ENCODE results near the gene MTIF3.

MTIF3 gene

DNA sequence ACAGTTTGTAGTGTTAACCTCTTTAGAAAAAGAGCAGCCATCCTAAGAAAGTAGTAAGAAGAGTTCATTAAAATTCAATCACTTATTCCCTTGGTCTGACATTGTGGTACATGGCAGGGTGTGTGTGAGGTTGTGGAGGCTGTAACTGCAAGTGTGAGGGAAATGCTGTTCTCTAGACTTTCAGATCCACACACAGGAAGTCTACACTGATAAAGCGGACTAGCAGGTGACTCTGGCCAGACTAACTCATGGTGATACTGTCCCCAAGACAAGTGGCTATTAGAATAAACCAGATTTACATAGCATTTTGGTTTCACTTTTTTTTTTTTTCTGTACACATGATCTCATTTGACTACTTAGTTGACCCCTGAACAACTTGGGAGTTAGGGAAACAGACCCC lies 10.0 kb downstream of the MTIF3 start:
- DNase-seq (ENCODE audit: low spot score): peak; percentile 22

DNA sequence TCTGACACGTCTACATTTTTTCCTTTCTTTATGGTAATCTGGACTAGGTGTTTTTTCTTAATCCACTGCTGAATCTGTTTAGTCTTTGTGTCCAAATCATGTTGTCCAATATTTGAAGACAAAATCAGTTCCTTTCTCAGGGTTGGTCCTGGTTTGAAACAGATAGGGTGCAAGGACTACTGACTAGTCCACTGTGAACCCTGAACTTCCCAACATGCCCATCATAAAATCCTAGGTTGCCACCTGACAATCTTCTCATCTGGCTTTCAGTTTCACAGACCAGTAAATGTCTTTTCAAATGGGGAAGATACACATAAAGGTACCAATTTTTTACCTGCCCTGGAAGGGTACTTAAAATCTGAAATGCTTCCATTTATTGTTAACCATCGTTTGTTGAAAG lies 13.2 kb downstream of the MTIF3 start:
- DNase-seq (ENCODE audit: low spot score): no peak
- TF ChIP-seq, protein P1, sequence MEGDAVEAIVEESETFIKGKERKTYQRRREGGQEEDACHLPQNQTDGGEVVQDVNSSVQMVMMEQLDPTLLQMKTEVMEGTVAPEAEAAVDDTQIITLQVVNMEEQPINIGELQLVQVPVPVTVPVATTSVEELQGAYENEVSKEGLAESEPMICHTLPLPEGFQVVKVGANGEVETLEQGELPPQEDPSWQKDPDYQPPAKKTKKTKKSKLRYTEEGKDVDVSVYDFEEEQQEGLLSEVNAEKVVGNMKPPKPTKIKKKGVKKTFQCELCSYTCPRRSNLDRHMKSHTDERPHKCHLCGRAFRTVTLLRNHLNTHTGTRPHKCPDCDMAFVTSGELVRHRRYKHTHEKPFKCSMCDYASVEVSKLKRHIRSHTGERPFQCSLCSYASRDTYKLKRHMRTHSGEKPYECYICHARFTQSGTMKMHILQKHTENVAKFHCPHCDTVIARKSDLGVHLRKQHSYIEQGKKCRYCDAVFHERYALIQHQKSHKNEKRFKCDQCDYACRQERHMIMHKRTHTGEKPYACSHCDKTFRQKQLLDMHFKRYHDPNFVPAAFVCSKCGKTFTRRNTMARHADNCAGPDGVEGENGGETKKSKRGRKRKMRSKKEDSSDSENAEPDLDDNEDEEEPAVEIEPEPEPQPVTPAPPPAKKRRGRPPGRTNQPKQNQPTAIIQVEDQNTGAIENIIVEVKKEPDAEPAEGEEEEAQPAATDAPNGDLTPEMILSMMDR (IDR thresholded peaks at IDR 0.05; ENCODE audit: extremely low read depth, missing control alignments): no peak

More for the DNA sequence above, 10.0 kb downstream of the MTIF3 start:
- TF ChIP-seq, protein P1 (IDR thresholded peaks at IDR 0.05; ENCODE audit: extremely low read depth, missing control alignments): no peak

DNA sequence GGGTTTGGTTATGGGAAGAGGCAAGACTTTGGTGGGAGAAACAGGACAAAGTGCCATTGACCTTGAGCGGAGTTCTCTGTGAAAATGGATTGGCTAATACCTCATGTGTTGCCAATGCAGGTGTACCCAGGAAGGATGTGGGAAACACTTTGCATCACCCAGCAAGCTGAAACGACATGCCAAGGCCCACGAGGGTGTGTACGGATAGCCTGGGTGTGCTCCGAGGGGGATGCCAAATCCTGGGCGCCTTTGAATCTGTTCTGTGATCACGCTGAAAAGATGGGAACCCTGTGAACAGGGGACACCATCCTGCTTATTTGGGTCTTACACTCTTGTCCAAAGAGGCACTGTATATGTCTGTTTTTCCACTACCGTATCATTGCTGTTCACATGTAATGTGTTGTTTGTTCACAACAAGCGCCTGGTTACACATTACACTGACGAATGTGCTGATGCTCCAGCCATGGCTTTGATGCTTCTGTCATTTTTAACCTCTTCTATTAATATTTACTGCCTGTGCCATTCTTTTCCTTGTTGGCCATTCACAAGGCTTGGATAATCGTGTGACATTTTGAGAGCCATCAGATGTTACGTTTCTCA lies 17.7 kb downstream of the MTIF3 start:
- DNase-seq (ENCODE audit: low spot score): no peak
- TF ChIP-seq, protein P1 (IDR thresholded peaks at IDR 0.05; ENCODE audit: extremely low read depth, missing control alignments): no peak

DNA sequence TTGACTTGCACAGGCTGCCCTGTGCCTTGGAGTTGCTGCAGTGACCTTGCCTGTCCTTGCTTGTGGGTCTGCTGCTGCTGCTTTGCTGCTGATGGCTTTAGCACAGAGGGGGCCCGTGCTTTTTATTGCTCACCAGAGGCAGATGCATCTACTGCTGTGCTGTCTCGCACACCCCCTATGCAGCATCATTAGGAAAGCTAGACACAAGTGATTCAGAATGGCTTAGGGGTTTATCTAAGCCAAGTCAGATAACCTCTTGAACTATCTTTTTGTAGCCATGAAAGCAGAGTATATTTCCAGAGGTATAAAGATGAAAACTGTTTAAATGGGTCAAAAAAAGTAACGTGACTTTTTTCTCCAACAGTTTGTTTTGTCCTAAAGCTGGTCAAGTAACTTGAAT lies 18.2 kb downstream of the MTIF3 start:
- no peak for DNase-seq (ENCODE audit: low spot score)
- TF ChIP-seq, protein P1 (IDR thresholded peaks at IDR 0.05; ENCODE audit: extremely low read depth, missing control alignments): no peak

DNA sequence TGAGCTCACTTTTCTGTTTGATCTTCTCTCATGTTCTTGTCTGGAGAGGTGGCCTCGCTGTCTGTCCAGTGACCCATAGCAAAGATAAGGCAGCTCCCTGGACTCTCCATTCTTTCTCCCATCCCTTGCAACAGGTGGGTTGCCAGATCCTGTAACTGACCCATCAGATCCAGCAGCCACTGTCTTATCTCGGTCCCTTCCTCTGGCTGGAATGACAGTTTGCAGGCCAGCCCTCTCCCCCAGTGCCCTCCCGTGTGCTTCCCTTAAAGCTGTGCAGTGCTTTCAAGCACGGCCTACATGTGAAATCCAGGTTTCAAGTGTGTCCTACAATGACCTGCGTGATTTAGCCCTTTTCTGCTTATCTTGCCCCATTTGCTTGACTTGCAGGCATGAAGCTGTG lies 22.2 kb downstream of the MTIF3 start:
- TF ChIP-seq, protein P1 (IDR thresholded peaks at IDR 0.05; ENCODE audit: extremely low read depth, missing control alignments): no peak
- DNase-seq (ENCODE audit: low spot score): no peak

DNA sequence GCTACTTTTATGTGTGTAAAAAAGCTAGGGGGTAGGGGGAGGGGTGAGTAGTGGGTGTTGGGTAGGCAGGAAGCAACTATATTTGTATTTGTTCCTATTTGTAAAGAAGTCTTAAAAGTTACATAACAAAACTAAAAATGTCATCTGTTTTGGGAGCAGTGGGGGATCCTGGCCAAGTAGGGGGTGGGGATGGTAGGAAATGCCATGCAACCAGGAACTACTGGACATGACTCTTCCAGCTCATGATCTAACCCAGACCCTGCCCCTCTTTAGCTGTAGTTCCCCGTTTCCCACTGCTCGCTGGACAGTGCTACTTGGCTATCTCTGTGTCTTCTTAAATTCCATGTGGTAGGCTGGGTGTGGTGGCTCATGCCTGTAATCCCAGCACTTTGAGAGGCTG lies 22.7 kb downstream of the MTIF3 start:
- no peak for DNase-seq (ENCODE audit: low spot score)
- TF ChIP-seq, protein P1 (IDR thresholded peaks at IDR 0.05; ENCODE audit: extremely low read depth, missing control alignments): no peak

DNA sequence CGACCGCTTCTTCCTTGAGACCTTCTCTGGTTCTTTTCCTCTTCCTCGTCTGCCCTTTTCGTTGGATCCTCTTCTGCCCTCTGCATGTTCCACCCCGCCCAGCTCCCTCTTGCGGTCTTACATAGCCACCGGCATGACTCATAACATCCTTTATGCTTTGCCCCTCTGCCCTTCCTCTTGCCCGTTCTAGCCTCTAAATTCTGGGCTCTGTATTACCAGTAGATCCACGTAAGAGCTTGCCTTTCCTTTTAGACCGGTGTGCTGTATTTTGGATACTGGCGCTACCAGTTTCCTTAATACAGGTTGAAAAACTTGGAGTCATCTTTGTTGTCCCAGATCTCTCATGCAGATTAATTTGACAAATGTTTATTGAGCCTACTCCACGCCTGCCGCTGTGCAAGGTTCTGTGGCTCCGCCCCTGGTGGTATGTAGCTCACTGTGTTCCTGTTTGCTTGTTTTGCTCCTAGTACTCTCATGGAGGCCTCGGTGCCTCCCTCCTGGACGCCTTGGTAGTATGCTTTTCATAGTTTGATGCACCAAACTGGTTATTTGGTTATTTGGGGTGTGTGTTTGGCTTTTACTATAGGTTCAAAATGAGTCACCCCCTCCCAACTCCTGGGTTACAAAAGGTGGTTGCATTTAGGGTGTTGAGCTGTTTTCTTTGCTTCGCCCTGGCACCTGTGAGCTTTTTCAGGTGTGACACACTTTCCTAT lies 24.3 kb downstream of the MTIF3 start:
- TF ChIP-seq, protein P1 (IDR thresholded peaks at IDR 0.05; ENCODE audit: extremely low read depth, missing control alignments): peak; percentile 31
- DNase-seq (ENCODE audit: low spot score): peak; percentile 58
